Dedifferentiated amniotic fluid mesenchymal stem cell (primary cell): ENCODE measurements around the gene RFX1.
"Not testable (repeated sequence)": the region's sequence is repeated elsewhere in the genome, so short reads cannot be mapped to it uniquely, and the experiment has no call there.

Experiments
- DNase-seq: peaks from one replicate; pipeline ENCODE4 v3.0.0-alpha.2; 2016; ENCODE audit errors: extremely low spot score

The RFX1 gene

DNA sequence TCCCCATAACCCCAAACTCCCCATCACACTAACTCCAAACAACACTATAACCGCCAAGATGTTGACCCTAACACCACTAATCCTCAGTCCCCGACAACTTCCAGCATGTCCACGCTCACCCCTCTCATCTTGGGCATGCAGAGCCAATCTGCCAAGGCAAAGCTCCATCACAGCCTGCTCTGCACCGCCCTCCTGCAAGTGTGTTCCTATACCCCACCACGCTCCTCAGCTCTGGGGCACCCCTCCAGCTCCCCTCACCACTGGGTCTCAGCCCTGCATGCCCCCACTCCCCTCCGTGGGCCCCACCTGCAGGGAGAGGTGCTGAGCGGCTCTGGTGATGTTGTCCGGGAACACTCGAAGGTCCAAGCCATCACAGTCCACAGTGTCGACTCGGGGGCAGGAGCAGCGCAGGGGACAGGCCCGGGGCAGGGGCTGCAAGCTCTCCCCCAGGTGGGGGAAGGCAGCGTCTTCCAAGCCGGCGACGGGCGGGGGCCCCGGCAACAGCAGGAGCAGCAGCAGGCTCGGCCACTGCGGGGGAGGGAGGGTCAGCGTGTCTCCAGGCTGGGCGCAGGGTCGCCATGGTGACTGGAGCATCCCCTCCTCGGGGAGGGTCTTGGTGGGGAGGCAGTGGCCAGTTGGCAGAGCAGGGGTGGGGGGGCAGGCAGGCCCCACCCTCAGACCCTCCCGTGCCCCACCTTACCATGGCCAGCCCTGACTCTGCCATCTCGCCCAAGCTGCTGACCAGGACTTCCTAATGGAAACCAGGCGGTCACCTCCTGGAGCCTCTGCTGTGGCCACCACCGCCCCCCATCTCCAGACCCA lies 68.4 kb downstream of the RFX1 start:
- DNase-seq = no peak

DNA sequence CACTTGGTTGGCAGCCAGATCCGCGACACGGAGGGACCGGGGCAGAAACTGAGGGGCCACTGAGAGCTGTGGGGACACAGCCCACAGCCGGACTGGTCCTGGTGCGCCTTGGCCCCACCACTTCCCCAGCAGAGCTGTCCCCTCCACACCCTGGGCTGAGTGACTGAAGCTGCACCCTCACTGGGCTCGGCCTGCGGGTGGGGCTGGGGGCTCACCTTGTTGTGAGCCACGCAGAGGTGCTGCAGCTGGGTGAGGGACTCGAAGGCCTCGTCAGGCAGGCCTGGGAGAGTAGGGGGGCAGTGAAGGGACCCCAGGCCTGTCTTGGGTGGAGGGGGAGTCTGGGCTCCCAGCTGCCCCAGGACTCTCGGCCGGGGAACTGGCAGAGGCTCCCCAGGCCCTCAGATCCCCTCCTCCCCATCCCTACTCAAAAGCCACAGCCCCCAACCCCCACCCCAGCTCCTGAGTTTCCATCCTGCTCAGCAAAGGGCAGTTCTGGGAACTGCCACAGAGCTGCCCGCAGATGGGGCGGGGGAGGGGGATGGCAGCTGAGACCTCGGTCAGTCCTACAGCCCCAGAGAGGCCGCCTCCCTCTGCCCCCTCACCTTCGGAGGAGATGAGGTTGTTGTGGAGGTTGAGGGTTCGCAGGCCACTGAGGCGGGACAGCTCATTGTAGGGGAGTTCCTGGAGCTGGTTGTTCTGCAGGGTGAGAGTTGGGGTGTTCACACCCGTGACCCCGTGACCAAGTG lies 70.2 kb downstream of the RFX1 start:
- DNase-seq = no peak

DNA sequence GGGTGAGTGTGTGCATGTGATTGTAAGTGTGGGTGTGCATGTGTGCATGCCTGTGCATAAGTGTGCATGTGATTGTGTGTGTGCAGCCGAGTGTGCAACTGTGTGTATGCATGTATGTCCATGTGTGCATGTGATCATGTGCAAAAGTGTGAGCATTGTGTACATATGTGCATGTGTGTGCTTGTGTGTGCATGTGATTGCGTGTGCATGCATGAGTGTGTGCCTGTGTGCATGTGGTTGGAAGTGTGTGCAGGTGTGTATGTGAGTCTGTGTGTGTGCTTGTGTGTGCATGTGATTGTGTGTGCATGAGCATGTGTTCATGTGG lies 71.4 kb downstream of the RFX1 start:
- DNase-seq = no peak

DNA sequence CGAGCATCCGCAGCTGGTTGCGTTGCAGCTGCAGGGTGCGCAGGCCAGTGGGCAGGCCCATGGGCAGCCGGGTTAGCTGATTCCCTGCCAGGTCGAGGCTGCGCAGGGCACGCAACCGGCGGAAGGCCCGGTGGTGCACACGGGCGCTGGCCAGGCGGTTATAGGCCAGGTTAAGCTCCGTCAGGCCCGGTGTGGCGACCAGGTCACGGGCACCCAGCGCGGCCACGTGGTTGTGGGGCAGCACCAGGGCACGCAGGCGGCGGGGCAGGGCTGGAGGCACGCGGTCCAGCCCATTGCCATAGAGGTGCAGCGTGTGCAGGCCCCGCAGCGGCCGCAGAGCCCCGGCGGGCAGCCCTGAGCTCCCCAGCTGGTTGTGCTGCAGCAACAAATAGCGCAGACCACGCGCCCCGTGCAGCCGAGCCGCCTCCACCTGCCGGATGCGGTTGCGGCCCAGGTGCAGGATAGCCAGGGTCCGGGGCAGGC lies 73.2 kb downstream of the RFX1 start:
- no peak for DNase-seq

DNA sequence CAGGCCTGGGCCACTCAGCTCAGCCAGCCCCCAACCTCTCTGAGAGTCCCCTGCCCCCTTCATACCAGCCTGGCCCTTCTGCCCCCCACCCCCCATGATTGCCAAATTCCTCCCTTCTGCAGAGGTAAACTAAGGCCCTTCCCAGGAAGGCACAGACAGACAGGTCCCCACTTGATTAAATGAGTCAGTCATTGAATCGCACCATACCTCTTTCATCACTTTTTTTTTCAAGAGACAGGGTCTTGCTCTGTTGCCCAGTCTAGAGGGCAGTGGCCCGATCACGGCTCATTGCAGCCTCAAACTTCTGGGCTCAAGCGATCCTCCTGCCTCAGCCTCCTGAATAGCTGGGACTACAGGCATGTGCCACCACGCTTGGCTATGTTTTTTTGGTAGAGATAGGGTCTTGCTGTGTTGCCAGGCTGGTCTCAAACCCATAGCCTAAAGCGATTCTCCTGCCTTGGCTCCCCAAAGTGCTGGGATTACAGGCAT lies 73.9 kb downstream of the RFX1 start:
- no peak for DNase-seq

DNA sequence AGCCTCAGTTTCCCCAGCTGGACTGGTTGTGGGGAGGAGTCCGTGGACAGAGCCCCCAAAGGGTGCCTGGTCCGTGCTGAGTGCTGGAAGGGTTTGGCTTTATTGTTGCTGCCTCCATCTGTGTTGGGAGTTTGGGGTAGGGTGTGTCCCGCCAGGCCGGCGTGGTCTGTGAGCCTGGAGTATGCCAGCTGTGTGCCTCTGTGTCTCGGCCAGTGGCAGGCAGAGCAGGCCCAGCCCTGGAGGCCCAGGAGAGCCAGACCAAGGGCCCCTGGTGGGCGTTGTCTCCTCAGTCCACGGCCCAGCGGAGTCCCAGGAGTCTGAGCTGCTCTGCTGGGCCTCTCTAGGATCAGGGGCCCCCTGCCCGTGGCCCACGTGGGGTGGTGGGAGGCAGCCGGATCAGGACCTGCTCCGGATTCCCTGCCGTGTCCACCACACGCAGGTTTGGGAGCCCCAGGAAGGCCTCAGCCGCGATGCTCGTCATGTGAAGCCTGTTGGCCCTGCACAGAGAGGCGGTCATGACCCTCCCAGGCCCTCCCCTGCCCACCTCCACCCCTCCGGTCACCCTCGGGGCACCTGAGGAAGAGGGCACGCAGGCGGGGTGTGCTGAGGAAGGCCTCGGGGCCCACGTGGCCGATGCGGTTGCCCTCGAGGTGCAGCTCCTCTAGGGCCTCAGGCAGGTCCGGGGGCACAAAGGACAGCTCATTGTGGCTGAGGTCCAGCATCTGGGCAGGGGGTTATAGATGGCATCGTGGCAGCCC lies 74.5 kb downstream of the RFX1 start:
- DNase-seq = no peak

DNA sequence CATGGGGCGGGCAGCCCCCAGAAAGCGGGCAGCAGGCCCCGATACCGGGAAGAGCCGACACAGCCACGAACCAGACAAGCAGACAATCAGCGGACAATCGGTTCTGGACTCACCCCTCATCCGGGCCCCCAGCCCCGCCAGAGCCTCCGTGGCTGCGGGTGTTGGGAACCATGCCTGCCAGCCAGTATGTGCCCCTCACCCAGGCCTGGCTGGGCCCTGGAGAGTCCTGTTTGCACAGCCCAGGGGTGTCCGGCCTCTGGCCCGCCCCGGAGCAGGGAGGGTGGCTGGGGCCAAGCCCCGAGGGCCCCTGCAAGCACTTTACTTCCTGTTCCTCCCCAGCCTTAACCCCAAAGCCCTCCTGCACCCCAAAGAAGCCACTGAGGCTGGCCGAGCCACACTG lies 75.7 kb downstream of the RFX1 start:
- no peak for DNase-seq

DNA sequence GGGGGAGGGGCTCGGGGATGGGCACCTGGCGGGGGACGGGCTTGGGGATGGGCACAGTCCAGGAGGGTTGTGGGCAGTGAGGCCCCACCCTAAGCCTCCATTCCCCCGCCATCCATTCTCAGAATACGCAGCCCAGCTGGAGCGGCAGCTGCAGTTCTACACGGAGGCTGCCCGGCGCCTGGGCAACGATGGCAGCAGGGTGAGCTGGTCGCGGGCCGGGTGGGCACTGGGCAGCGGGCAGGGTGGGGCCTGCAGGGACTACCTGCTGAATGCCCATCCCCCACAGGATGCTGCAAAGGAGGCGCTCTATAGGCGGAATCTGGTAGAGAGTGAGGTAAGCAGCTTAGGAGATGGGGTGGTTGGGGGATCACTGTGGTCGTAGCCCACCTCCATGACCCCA lies 76.2 kb downstream of the RFX1 start:
- DNase-seq = no peak

DNA sequence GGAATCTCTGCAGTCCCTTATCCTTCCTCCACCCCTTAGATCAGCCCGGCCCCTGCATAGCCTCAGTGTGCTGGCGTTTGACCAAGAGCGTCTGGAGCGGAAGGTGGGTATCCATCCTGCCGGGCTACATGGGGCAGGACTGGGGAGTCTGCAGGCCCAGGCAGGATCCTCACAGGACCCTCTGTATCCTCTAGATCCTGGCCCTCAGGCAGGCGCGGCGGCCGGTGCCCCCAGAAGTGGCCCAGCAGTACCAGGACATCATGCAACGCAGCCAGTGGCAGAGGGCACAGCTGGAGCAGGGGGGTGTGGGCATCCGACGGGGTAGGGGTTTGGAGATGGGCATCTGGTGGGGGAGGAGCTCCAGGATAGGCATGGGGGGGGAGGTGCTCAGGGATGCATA lies 76.8 kb downstream of the RFX1 start:
- DNase-seq = no peak

DNA sequence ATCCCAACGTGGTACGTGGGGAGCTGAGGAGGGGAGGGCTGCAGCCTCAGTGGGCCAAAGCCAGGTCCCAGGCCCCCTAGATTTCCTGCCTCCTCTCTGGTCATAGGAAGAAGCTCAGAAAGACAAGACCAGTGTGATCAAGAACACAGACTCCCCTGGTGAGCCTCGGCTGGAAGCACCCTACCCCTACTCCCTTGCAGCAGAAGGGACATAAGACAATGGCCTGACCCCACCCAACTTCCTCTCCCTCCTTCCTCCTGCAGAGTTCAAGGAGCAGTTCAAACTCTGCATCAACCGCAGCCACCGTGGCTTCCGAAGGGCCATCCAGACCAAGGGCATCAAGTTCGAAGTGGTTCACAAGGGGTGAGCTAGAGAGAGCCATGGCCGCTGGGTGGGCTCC lies 79.4 kb downstream of the RFX1 start:
- no peak for DNase-seq

DNA sequence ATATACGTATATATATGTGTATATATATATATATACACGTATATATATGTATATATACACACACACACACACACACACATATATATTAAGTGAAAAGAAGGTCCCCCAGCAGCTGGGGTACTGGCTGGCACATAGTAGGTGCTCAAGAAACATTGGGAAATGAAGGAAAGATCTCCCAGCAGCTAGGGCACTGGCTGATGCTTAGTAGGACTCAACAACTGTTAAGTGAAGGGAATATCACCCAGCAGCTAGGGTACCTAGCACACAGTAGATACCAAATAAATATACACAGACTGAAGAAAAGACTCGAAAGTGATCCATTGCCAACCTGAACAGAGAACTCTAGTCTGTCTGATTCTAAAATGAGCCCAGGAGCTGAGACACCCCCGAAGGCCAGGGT lies 80.1 kb downstream of the RFX1 start:
- no peak for DNase-seq

DNA sequence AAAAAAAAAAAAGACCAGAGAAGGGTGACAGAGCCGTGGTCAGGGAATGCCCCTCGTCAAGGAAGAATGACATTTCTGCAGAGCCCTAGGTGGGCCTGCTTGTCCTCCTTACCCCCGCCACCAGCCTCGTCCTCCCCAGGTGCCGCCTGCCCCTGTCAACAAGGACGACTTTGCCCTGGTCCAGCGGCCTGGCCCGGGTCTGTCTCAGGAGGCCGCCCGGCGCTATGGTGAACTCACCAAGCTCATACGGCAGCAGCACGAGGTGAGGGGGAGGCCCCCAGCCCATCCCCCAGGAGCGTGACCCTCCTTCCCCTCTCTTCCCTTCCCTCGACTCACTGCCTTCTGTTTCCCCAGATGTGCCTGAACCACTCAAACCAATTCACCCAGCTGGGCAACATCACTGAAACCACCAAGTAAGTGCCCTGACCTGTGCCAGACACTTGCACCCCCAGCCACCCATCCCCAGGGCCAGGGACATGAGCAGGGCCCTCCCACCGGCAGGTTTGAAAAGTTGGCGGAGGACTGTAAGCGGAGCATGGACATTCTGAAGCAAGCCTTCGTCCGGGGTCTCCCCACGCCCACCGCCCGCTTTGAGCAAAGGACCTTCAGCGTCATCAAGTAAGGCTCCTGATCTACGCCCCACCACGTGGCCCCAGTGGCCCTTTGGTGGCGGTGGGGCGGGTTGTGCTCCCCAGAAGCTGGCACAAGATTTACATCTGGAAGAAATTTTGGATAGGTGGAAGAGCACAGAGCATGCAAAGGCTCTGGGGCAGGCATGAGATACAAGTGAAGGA lies 82.7 kb downstream of the RFX1 start:
- DNase-seq = no peak

DNA sequence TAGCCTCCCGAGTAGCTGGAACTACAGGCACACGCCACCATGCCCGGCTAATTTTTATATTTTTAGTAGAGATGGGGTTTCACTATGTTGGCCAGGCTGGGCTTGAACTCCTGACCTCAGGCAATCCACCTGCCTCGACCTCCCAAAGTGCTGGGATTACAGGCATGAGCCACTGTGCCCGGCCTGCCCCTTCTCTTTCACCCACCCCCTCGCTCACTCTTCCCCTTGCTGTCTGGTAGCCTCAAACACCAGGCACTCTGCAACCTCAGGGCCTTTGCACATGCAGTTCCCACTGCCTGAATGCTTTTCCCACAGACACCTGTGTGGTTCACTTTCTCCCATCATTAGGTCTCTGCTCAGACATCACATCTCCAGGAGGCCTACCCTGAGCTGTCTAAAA lies 84.0 kb downstream of the RFX1 start:
- not testable (repeated sequence) for DNase-seq

DNA sequence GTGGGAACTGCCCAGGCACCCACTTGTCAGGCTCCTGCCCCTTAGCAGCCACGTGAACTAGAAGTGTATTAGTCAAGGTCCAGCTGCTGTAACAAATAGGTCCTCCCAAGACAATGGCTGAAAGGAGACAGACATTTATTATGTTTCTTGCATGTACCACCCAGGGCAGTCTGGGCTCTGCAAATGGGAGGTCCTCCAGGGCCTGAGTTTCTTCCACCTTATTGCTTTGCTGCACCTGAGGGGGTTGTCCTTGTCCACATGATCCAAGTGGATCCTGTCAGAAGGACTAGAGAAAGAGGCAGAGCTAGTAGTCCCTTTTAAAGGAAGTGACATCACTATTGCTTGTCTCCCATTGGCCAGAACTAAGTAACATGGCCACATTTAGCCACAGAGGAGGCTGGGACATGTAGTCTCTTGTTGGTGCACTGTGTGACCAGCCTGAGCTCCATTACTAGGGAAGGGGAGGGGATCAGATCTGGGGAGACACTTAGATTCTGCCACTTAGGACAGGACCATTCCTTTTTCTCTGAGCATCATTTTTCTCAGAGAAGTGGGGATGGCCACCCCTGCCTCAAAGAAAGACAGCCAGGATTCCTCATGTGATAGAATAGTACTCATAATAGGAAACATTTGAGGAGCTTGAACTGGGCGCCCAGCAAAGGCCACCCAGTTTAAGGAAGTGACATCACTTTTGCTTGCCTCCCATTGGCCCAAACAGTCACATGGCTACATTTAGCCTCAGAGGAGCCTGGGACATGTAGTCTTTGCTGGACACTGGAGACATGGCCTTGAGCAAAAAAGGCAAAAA lies 85.0 kb downstream of the RFX1 start:
- no peak for DNase-seq

DNA sequence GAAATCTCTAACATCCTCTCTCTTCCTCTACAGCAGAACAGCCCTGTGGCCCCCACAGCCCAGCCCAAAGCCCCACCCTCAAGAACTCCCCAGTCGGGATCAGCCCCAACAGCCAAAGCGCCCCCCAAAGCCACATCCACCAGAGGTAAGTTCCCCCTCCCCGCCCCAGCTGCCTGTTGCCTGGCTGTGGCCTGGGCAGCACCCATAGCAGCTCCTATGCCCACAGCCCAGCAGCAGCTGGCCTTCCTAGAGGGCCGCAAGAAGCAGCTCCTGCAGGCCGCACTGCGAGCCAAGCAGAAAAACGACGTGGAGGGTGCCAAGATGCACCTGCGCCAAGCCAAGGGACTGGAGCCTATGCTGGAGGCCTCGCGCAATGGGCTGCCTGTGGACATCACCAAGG lies 85.6 kb downstream of the RFX1 start:
- DNase-seq = no peak

DNA sequence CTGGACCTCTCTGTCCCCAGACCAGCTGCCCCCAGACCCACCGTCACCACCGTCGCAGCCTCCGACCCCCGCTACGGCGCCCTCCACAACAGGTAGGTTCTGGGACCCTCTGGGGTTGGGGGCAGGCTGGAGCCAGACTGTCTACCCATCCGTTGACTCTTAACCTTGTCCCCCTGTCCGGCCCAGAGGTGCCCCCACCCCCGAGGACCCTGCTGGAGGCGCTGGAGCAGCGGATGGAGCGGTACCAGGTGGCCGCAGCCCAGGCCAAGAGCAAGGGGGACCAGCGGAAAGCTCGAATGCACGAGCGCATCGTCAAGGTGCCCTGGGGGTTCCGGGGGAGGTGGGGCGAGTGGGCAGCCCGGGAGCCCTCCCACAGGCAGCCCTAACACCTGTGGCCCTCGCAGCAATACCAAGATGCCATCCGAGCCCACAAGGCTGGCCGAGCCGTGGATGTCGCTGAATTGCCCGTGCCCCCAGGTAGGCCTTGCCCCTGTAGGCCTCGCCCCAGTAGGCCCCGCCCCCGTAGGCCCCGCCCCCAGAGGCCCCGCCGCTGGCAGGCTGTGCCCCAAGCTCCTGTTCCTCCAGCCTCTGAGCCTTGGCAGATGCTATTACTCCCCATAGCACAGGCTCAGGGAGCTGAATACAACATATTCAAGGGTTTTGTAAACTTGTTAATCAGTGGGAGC lies 87.3 kb downstream of the RFX1 start:
- no peak for DNase-seq

DNA sequence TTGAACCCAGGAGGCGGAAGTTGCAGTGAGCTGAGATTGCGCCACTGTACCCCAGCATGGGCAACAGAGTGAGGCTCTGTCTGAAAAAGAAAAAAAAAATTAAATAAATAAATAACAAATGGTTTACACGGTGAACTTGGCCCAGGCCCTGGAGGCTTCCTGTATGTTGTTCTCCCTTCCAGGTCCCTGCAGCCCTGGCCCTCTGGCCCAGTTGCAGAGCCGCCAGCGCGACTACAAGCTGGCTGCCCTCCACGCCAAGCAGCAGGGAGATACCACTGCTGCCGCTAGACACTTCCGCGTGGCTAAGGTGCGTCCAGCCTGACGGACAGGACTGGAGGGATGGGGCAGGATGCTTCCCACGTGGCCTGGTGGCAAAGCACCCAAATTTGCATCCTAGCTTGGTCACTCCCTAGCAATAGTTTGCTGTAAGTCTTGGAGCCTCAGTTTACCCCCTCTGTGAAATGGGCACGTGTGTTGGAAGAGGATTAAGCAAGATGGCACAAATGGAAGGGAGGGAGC lies 88.2 kb downstream of the RFX1 start:
- DNase-seq = no peak

DNA sequence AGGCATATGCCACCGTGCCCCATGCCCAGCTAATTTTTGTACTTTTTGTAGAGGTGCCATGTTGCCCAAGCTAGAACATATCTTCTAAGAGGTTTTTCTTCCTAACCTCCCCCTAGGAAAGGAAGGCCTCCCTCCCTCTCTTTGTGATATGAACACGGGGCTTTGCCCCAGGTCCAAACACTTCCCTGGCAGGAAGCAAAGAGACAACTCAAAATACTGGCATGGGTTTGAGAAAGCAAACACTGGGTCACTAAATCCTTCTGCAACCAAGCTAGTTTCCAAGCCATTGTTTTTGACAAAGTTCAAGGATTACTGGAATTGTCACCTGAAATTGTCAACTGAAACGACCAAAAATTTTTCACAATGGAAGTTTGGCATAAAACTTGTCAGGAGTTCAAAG lies 91.3 kb downstream of the RFX1 start:
- no peak for DNase-seq

DNA sequence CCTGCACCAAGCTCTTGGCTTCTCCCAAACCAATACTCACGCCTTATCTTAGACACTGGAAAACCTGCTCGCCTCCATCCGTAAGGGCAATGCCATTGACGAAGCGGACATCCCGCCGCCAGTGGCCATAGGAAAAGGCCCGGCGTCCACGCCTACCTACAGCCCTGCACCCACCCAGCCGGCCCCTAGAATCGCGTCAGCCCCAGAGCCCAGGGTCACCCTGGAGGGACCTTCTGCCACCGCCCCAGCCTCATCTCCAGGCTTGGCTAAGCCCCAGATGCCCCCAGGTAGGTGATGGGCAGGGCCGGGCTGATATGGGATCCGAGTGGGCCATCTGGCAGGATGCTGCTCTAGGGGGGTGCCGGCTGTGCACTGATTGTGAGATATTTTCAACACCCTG lies 92.8 kb downstream of the RFX1 start:
- DNase-seq = no peak
